HFFc6 (cell line): ENCODE data around the gene RHCE. TPM values are rescaled to one million over a fixed set of nuclear protein-coding genes. Genes with fewer than 3 reads are reported as not detected.
A peak's percentile ranks its signal among the peaks of the same experiment; 100 is the strongest.
"Not testable (repeated sequence)": the region's sequence is repeated elsewhere in the genome, so short reads cannot be mapped to it uniquely, and the experiment has no call there.

Experiments used
- DNase-seq: peaks from one replicate; pipeline ENCODE4 v3.0.0-alpha.2; 2018
- H3K27ac Mint-ChIP-seq: 2 replicates; pipeline ENCODE4 v1.8.0; 2020; ENCODE audit warnings: mild to moderate bottlenecking, mixed read lengths
- H3K27me3 Mint-ChIP-seq: 2 replicates; pipeline ENCODE4 v1.8.0; 2021; ENCODE audit warnings: mild to moderate bottlenecking, moderate library complexity, mixed read lengths; ENCODE audit not compliant: insufficient read depth
- H3K36me3 Mint-ChIP-seq: 2 replicates; pipeline ENCODE4 v1.8.0; 2021; ENCODE audit warnings: low read depth, mixed read lengths
- H3K4me1 Mint-ChIP-seq: 2 replicates; pipeline ENCODE4 v1.8.0; 2020; ENCODE audit warnings: low read depth, mixed read lengths
- H3K4me3 Mint-ChIP-seq: 2 replicates; pipeline ENCODE4 v1.8.0; 2020; ENCODE audit warnings: mild to moderate bottlenecking, moderate library complexity, mixed read lengths
- H3K9me3 Mint-ChIP-seq: 2 replicates; pipeline ENCODE4 v1.8.0; 2020; ENCODE audit warnings: mild to moderate bottlenecking, mixed read lengths
- total RNA-seq, 6 experiments: library from RNA; stranded (reverse); fragmentation: NEBNext Ultra II Directional; extraction: Animal tissue kit (Norgen Biotek cat#: 25700); gene quantifications; 2 replicates in 1 of 6; 3 replicates in 5 of 6; pipeline ENCODE4 v1.2.3, GENCODE V29; 2021
- TF ChIP-seq, protein P1 (sequence below): fragments of 200-600 bp; sonication (generic); IDR thresholded peaks from 2 replicates; pipeline ENCODE4 v1.5.0; 2021; ENCODE audit warnings: antibody characterized with exemption, mild to moderate bottlenecking

RHCE gene
- total RNA-seq, 6 experiments from 2014 or later = 0.45 to 1.2 (median 0.54) TPM

GRCh38 chr1:25428475-25429166, 8.0 kb upstream of the RHCE start:
- peak overlapping the region; percentile 65; the same call in 1 of the 2 replicates for H3K27ac Mint-ChIP-seq
- H3K9me3 Mint-ChIP-seq = no peaks in the 10 kb centered on the region
- peaks cover 38% of the 10 kb centered on the region for H3K4me1 Mint-ChIP-seq
- TF ChIP-seq, protein P1, sequence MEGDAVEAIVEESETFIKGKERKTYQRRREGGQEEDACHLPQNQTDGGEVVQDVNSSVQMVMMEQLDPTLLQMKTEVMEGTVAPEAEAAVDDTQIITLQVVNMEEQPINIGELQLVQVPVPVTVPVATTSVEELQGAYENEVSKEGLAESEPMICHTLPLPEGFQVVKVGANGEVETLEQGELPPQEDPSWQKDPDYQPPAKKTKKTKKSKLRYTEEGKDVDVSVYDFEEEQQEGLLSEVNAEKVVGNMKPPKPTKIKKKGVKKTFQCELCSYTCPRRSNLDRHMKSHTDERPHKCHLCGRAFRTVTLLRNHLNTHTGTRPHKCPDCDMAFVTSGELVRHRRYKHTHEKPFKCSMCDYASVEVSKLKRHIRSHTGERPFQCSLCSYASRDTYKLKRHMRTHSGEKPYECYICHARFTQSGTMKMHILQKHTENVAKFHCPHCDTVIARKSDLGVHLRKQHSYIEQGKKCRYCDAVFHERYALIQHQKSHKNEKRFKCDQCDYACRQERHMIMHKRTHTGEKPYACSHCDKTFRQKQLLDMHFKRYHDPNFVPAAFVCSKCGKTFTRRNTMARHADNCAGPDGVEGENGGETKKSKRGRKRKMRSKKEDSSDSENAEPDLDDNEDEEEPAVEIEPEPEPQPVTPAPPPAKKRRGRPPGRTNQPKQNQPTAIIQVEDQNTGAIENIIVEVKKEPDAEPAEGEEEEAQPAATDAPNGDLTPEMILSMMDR = no peak
- DNase-seq = no peak
- peaks cover 6% of the 10 kb centered on the region for H3K27me3 Mint-ChIP-seq
- H3K4me3 Mint-ChIP-seq = peak overlapping the region; percentile 76
- H3K36me3 Mint-ChIP-seq = peaks cover 5% of the 10 kb centered on the region; the same call in 1 of the 2 replicates

- Mint-ChIP-seq H3K4me1 (peaks cover 29% of the 10 kb centered on the region), H3K4me3 (no peak overlapping the region), H3K27me3 (peaks cover 6% of the 10 kb centered on the region), H3K27ac (no peak overlapping the region), H3K36me3 (peaks cover 5% of the 10 kb centered on the region; the same call in 1 of the 2 replicates), H3K9me3 (no peaks in the 10 kb centered on the region)
- TF ChIP-seq, protein P1 = no peak
- DNase-seq = no peak
Observed at GRCh38 chr1:25427696-25428095, 7.1 kb upstream of the RHCE start.

DNA sequence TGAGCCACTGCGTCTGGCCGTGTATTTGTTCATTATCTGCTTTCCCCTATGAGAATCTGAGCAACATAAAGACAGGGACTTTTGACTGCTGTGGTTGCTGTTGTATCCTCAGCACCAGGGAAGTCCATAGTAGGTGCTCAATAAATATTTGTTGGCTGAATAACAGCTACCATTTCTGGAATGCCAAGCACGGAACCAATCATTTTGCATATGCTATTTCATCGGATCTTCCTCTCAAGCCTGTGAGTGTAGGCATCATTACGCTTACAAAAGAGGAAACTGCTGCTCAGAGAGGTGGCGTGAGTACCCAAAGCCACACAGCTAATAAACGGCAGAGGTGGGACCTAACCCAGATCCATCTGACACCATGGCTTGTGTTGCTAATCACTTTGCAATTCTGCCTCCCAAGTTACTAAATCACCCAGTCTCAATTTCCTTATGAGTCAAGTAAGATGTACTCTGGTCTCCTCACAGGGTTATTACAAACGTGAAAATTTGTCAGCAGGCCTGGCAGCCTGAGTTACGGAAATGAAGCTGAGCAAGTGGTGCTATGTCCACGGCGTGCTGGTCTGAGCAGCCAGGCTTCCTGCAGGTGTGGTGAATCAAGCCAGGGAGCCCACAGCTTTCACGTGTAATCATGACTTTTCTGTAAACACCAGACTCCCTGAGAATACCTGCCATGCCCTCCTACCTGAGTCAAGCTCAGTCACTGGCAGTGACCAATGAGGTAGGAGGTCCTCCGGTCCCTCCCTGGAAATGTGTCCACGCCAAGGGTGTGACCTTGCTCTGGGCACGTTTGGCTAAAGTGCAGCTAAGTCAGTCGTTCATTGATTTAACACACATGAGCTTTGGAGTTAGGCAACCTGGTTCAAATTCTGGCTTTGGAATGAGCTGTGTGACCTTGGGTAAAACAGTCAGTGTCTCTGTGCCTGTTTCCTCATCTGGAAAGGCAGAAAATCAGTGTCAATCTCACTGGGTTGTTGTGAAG, 4.8 kb upstream of the RHCE start:
- peaks cover 11% of the 10 kb centered on the region for H3K27me3 Mint-ChIP-seq
- no peak overlapping the region for H3K4me3 Mint-ChIP-seq
- H3K36me3 Mint-ChIP-seq = 0 out of 2 replicates have a peak, but pooled peaks cover 5% of the 10 kb centered on the region
- peak; percentile 10 for DNase-seq
- H3K4me1 Mint-ChIP-seq = peaks cover 19% of the 10 kb centered on the region
- TF ChIP-seq, protein P1 = no peak
- H3K27ac Mint-ChIP-seq = no peak overlapping the region
- no peaks in the 10 kb centered on the region for H3K9me3 Mint-ChIP-seq

DNA sequence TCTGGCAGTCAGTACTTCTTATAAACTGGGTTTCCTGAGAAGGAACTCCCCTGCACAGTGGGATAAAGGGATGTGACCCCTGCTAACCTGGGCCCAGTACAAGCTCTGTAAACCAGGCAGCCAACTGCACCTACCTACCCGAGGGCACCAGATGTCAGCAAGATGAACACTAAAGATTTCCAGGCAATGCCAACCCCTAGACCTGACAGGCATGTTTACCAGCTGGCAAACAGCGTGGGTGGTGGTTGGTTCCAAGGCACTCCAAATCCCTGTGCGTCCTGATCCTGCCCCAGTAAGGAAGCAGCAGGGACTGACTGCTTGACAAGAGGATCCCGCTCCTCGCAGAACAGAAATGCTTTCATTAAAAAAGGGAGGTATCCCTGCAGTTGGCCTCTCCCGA, 2.6 kb upstream of the RHCE start:
- not testable (repeated sequence) for H3K27ac Mint-ChIP-seq, H3K4me3 Mint-ChIP-seq, H3K9me3 Mint-ChIP-seq, DNase-seq, H3K4me1 Mint-ChIP-seq, H3K36me3 Mint-ChIP-seq
- peaks cover 13% of the 10 kb centered on the region for H3K27me3 Mint-ChIP-seq

- not testable (repeated sequence) for H3K4me3 Mint-ChIP-seq, H3K27ac Mint-ChIP-seq, H3K9me3 Mint-ChIP-seq, H3K36me3 Mint-ChIP-seq, DNase-seq, H3K4me1 Mint-ChIP-seq
- H3K27me3 Mint-ChIP-seq = peaks cover 10% of the 10 kb centered on the region
Observed at GRCh38 chr1:25419339-25419738, 1.3 kb downstream of the RHCE start.

DNA sequence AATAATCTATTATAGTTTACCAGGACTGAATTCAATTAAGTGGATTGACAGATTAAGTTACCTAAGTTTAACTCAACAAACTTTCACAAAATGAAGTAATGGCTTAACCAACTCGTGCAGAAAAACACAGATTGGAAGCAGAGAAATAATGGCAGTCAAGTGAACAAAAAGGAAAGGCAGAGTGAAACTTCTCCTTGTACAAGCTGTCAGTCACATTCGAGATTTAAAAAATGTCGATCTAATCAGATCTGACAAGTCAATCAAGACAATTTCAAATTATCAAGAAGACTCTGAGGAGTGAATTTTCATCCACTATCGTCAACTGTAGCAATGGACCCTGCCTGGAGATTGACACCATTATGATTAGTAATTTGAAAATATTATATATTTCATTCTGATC, 3.3 kb downstream of the RHCE start:
- H3K36me3 Mint-ChIP-seq, H3K4me1 Mint-ChIP-seq, H3K9me3 Mint-ChIP-seq, H3K4me3 Mint-ChIP-seq, H3K27ac Mint-ChIP-seq, DNase-seq, H3K27me3 Mint-ChIP-seq: not testable (repeated sequence)

GRCh38 chr1:25414578-25414977, 6.0 kb downstream of the RHCE start:
- not testable (repeated sequence) for H3K27ac Mint-ChIP-seq, DNase-seq, H3K4me3 Mint-ChIP-seq, H3K9me3 Mint-ChIP-seq, H3K4me1 Mint-ChIP-seq, H3K27me3 Mint-ChIP-seq, H3K36me3 Mint-ChIP-seq

GRCh38 chr1:25414157-25414556, 6.5 kb downstream of the RHCE start:
- H3K27ac Mint-ChIP-seq, H3K4me3 Mint-ChIP-seq, H3K36me3 Mint-ChIP-seq, H3K27me3 Mint-ChIP-seq, H3K4me1 Mint-ChIP-seq, DNase-seq, H3K9me3 Mint-ChIP-seq: not testable (repeated sequence)

DNA sequence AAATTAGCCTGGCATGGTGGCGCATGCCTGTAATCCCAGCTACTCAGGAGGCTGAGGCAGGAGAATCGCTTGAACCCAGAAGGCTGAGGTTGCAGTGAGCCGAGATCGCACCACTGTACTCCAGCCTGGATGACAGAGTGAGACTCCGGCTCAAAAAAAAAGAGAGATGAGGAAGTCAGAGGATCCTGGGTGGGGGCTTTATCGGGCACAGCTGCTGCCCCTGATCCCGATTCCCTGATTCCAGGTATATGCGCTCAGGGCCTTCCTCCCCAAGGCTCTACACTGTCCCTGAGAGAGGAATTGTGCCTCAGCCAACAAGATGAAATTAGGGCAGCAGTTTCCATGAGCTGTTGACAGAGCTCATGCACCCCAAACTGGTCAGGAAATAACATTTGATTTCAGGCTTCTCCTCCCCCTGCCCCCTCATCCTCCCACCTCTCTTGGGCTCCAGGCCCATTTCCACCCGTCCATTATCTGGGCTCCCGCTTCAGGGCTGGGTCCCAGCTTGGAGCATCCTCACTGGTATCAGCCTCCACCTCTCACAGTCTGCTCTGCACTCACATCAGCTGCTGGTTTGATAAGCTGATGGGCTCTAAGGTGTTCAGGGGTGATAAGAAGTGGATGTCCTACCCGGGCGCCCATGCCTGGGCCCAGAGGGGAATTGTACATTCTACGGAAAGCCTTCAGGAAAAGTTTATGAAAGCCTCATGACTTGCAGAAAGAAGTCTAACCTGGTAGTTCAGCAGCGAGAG, 7.6 kb downstream of the RHCE start:
- H3K4me1 Mint-ChIP-seq, H3K27me3 Mint-ChIP-seq: not testable (repeated sequence)

More for the DNA sequence above, 7.6 kb downstream of the RHCE start:
- not testable (repeated sequence) for H3K9me3 Mint-ChIP-seq, H3K27ac Mint-ChIP-seq, H3K4me3 Mint-ChIP-seq, H3K36me3 Mint-ChIP-seq, DNase-seq
